ENCODE data around the gene CYB561.
A peak's percentile ranks its signal among the peaks of the same experiment; 100 is the strongest.

Gene CYB561

DNA sequence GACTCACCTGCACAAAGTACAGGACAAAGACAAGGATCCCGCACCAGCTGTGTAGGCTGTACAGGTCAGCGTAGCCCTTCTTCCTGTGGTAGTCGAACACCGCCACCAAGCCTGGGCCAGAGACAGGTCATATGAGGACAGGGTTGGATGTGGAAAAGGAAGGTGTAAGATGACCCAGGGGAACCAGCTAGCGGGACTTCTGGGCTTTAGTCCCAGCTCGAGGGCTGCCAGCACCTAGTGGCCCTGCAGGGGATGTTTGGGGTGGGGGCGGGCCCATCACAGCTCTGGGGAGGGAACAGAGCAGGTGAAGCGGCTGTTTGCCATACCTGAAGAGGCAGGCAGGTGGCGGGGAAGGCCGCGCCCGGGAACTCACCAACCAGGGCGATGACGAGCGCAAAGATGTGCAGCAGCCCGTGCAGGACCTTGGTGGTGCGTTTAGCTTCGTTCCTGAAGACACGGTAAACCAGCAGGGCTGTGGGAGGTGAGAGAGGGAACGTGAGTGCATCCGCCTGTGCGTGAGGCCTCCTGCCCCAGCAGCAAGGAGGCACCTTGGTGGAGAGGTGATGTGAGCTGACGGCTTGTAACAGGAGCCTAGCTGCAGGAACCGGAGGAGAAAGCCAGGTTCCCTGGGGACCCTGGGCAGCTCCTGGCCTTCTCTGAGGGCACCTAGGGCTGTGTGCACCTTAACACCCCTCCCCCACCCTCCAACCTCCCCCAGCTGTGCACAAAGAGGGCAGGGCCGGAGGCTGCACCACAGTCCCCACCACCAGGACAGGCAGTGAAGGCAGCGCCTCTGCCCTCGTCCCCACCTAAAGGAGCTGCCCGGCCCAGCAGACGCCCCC lies 10.2 kb downstream of the CYB561 start:
- H3K4me1 ChIP-seq (ENCODE audit: low read length): no peaks in the 10 kb centered on the region
- H3K27ac ChIP-seq (ENCODE audit: low read length): no peak overlapping the region
- no peak overlapping the region for H3K4me2 ChIP-seq (ENCODE audit: low read length)

DNA sequence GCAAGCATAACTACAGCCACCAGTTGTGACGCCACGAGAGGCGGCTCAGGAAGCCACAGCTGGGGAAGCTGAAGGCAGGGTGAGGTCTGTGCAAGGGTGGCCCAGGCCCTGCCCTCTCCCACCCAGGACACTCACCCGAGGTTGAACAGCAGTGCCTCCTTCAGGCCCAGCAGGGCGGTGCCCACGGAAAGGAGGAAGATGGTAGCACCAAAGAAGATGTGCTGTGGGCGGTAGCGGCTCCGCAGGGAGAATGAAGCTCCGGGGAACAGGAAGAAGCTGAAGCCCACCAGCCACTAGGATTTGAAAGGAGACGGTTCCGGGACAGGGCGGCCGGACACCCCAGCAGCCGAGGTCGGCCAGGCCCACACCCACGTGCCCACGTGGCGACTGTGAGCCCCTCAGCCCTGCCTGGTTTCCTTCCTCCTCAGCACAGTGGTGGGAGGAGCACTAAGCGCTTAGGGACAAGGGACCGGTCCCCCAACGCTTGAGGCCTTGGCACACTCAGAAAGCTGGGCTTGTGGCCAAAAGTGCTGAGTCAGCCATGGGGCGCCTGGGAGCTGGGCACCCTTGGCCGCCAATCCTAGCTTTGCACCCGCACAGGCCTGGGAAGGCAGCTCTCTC lies 11.0 kb downstream of the CYB561 start:
- no peaks in the 10 kb centered on the region for H3K27me3 ChIP-seq (ENCODE audit: low read depth, low read length)
- H3K4me1 ChIP-seq (ENCODE audit: low read length): no peaks in the 10 kb centered on the region
- H4K20me1 ChIP-seq (ENCODE audit: insufficient read depth, low read length): no peaks in the 10 kb centered on the region
- H3K4me3 ChIP-seq (ENCODE audit: low read length): no peak overlapping the region
- H3K79me2 ChIP-seq (ENCODE audit: low read length): no peaks in the 10 kb centered on the region
- no peak overlapping the region for H2AFZ ChIP-seq (ENCODE audit: low read depth, low read length)
- no peaks in the 10 kb centered on the region for H3K9me3 ChIP-seq (ENCODE audit: insufficient read depth, low read length)
- no peak overlapping the region for H3K27ac ChIP-seq (ENCODE audit: low read length)
- no peaks in the 10 kb centered on the region for H3K36me3 ChIP-seq (replicated peaks; ENCODE audit: low read depth, low read length)
- H3K9ac ChIP-seq (ENCODE audit: low read length): no peak overlapping the region
- TF ChIP-seq, protein P1, sequence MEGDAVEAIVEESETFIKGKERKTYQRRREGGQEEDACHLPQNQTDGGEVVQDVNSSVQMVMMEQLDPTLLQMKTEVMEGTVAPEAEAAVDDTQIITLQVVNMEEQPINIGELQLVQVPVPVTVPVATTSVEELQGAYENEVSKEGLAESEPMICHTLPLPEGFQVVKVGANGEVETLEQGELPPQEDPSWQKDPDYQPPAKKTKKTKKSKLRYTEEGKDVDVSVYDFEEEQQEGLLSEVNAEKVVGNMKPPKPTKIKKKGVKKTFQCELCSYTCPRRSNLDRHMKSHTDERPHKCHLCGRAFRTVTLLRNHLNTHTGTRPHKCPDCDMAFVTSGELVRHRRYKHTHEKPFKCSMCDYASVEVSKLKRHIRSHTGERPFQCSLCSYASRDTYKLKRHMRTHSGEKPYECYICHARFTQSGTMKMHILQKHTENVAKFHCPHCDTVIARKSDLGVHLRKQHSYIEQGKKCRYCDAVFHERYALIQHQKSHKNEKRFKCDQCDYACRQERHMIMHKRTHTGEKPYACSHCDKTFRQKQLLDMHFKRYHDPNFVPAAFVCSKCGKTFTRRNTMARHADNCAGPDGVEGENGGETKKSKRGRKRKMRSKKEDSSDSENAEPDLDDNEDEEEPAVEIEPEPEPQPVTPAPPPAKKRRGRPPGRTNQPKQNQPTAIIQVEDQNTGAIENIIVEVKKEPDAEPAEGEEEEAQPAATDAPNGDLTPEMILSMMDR (IDR thresholded peaks at IDR 0.05; ENCODE audit: low read depth, low read length): peak; percentile 18; the same call in 1 of the 2 replicates
- TF ChIP-seq EZH2phosphoT487 (IDR thresholded peaks at IDR 0.05; ENCODE audit: low read depth): no peak
- H3K4me2 ChIP-seq (ENCODE audit: low read length): no peak overlapping the region

More for the DNA sequence above, 10.2 kb downstream of the CYB561 start:
- no peak overlapping the region for H2AFZ ChIP-seq (ENCODE audit: low read depth, low read length)
- H3K79me2 ChIP-seq (ENCODE audit: low read length): no peaks in the 10 kb centered on the region
- no peaks in the 10 kb centered on the region for H3K9me3 ChIP-seq (ENCODE audit: insufficient read depth, low read length)
- no peaks in the 10 kb centered on the region for H3K27me3 ChIP-seq (ENCODE audit: low read depth, low read length)
- H3K36me3 ChIP-seq (replicated peaks; ENCODE audit: low read depth, low read length): no peaks in the 10 kb centered on the region
- no peaks in the 10 kb centered on the region for H4K20me1 ChIP-seq (ENCODE audit: insufficient read depth, low read length)
- H3K9ac ChIP-seq (ENCODE audit: low read length): no peak overlapping the region
- TF ChIP-seq EZH2phosphoT487 (IDR thresholded peaks at IDR 0.05; ENCODE audit: low read depth): no peak
- TF ChIP-seq, protein P1 (IDR thresholded peaks at IDR 0.05; ENCODE audit: low read depth, low read length): peak; percentile 39
- no peak overlapping the region for H3K4me3 ChIP-seq (ENCODE audit: low read length)

DNA sequence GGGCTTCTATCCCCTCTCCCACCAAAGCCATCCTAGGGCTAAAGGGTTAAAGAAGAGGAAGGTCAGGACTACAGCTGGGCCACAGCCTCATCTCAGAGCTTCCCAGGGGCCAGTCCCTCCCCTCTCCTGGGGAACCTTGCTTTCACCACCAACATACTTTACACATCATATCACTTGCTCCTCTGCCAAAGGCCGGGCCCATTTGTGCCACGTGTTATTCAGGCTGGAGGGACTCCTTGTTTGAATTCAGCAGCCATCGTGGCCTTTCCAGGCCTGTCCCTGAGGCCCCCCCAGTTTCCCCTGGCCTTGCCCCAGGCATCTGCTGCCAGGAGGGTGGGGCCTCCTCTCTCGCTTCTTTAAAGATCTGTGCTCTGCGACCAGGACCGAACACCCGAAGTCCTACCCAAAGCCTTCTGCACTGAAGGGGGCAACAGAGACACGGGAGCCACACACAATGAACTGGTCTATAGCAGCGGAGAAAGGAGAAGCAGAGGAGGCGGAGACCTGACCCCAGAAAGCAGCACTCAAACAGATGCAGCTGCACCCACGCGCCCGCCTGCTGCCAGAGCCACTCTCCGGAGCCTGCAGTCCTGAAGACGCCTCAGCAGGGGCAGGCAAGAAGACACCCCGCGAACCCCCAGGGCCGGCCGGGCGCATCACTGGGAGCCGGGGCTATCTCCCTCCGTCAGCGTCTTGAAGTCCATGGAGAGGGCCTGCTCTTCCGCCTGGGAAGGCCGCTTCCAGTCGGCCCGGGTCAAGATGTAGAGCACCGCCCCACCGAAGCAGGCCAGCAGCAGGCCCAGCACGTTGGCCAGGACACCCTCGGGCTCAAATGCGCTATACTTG lies 12.1 kb downstream of the CYB561 start:
- no peaks in the 10 kb centered on the region for H3K4me1 ChIP-seq (ENCODE audit: low read length)
- H2AFZ ChIP-seq (ENCODE audit: low read depth, low read length): no peak overlapping the region
- no peak overlapping the region for H3K4me2 ChIP-seq (ENCODE audit: low read length)
- H3K9ac ChIP-seq (ENCODE audit: low read length): no peak overlapping the region
- H3K9me3 ChIP-seq (ENCODE audit: insufficient read depth, low read length): no peaks in the 10 kb centered on the region
- no peaks in the 10 kb centered on the region for H3K36me3 ChIP-seq (replicated peaks; ENCODE audit: low read depth, low read length)
- TF ChIP-seq EZH2phosphoT487 (IDR thresholded peaks at IDR 0.05; ENCODE audit: low read depth): no peak
- TF ChIP-seq, protein P1 (IDR thresholded peaks at IDR 0.05; ENCODE audit: low read depth, low read length): no peak
- no peak overlapping the region for H3K4me3 ChIP-seq (ENCODE audit: low read length)
- H3K27ac ChIP-seq (ENCODE audit: low read length): no peak overlapping the region
- no peaks in the 10 kb centered on the region for H4K20me1 ChIP-seq (ENCODE audit: insufficient read depth, low read length)
- H3K79me2 ChIP-seq (ENCODE audit: low read length): no peaks in the 10 kb centered on the region
- no peaks in the 10 kb centered on the region for H3K27me3 ChIP-seq (ENCODE audit: low read depth, low read length)

Measured in OCI-LY3 (cell line).